ENCODE results near the gene SMAD6. TPM values are rescaled to one million over a fixed set of nuclear protein-coding genes. Genes with fewer than 3 reads are reported as not detected.
A peak's percentile ranks its signal among the peaks of the same experiment; 100 is the strongest.

The SMAD6 gene
- total and polyA plus RNA-seq, 9 of the 15 experiments (the other 6 are each of a cell fraction or from before 2014, with no cell fraction given), result 0.10 to 15.5 (median 3.7) TPM

- TF ChIP-seq ZNF436 (CRISPR knock-in tag; IDR thresholded peaks at IDR 0.05), result no peak
- peak; percentile 83; the same call in 1 of the 2 replicates for TF ChIP-seq SMARCA5 (IDR thresholded peaks at IDR 0.05)
- TF ChIP-seq IRF1 (CRISPR knock-in tag; IDR thresholded peaks at IDR 0.05; ENCODE audit: borderline replicate concordance), result no peak
- no peak for TF ChIP-seq RHOXF2B (CRISPR knock-in tag; conservative IDR thresholded peaks at IDR 0.05)
- TF ChIP-seq E2F8 (IDR thresholded peaks at IDR 0.05; ENCODE audit: low read depth, partially characterized antibody), result no peak
- TF ChIP-seq ZNF212 (CRISPR knock-in tag; IDR thresholded peaks at IDR 0.05), result no peak
- no peak for TF ChIP-seq RNF219 (CRISPR knock-in tag; IDR thresholded peaks at IDR 0.05)
- no peak for TF ChIP-seq STAG1 (CRISPR knock-in tag; IDR thresholded peaks at IDR 0.05; ENCODE audit: borderline replicate concordance)
- peak; percentile 64; the same call in 1 of the 2 replicates for TF ChIP-seq BCOR (IDR thresholded peaks at IDR 0.05)
- TF ChIP-seq NRF1 (conservative IDR thresholded peaks at IDR 0.05 in 1 of 2, IDR thresholded peaks at IDR 0.05 in 1 of 2), result no peak
- no peak for TF ChIP-seq MTF1 (CRISPR knock-in tag; IDR thresholded peaks at IDR 0.05; ENCODE audit: borderline replicate concordance)
Measured at GRCh38 chr15:66786222-66786621, 84.2 kb downstream of the SMAD6 start (continued).

Data from K562 (cell line).